H1 (cell line): ENCODE measurements around the gene KCMF1. TPM values are rescaled to one million over a fixed set of nuclear protein-coding genes. Genes with fewer than 3 reads are reported as not detected.

Experiments used
- BACH1 ChIP-seq: IDR thresholded peaks from 2 replicates; pipeline ENCODE4 v1.6.1; 2012; ENCODE audit warnings: low read length, improper control_type of control experiment
- EGR1 ChIP-seq: IDR thresholded peaks from 2 replicates; pipeline ENCODE4 v1.6.1; 2011; ENCODE audit warnings: low read depth, low read length, borderline replicate concordance
- JUN ChIP-seq: IDR thresholded peaks from 2 replicates; pipeline ENCODE4 v1.6.1; 2011; ENCODE audit warnings: low read depth, mild to moderate bottlenecking, improper control_type of control experiment, low read length
- JUND ChIP-seq: IDR thresholded peaks from 2 replicates; pipeline ENCODE4 v1.6.1; 2011; ENCODE audit warnings: mild to moderate bottlenecking, improper control_type of control experiment, low read length
- KDM5A ChIP-seq: fragments of 200-600 bp; IDR thresholded peaks from 2 replicates; pipeline ENCODE4 v1.7.1; 2012; ENCODE audit warnings: mild to moderate bottlenecking, low read length, inconsistent platforms, mixed read lengths
- SIRT6 ChIP-seq: IDR thresholded peaks from one replicate; pipeline ENCODE4 v1.7.1; 2012; ENCODE audit warnings: low read length, inconsistent platforms
- TAF1 ChIP-seq: IDR thresholded peaks from 2 replicates; pipeline ENCODE4 v1.6.1; 2011; ENCODE audit warnings: mild to moderate bottlenecking, low read depth, low read length
- polyA plus RNA-seq, 7 experiments: library from polyadenylated mRNA; depleted of rRNA in 3 of 7; stranded (reverse) in 5 of 7; unstranded in 2 of 7; fragments of >200 nt in 5 of 7; fragments of 200-250 nt in 2 of 7; gene quantifications; 1 replicate in 5 of 7; 2 replicates in 1 of 7; 4 replicates in 1 of 7; pipeline versions ENCODE4 v1.2.1 to v1.2.3, GENCODE V29; 2011 to 2013; ENCODE audit warnings: missing spikeins in 2 of 7, mixed read lengths in 2 of 7
- total RNA-seq: library from RNA; stranded (reverse); fragmentation: NEBNext Ultra II Directional; extraction: Animal tissue kit (Norgen Biotek cat#: 25700); gene quantifications from 2 replicates; pipeline ENCODE4 v1.2.1, GENCODE V29; 2021
- TF ChIP-seq, protein P1 (sequence below), 3 experiments: IDR thresholded peaks; 1 replicate in 2 of 3; 2 replicates in 1 of 3; pipeline versions ENCODE4 v1.5.1 to v1.6.1; 2011; ENCODE audit warnings: low read length in 3 of 3, mild to moderate bottlenecking in 3 of 3, inconsistent platforms in 2 of 3, low read depth in 1 of 3, moderate library complexity in 1 of 3; ENCODE audit not compliant: insufficient read depth in 1 of 3; ENCODE audit errors: control extremely low read depth in 1 of 3
- TF ChIP-seq, protein P2 (sequence below): fragments of 300-600 bp; sonication (generic); IDR thresholded peaks from 2 replicates; pipeline ENCODE4 v1.7.1; 2012; ENCODE audit warnings: low read length, moderate library complexity, mild to moderate bottlenecking, inconsistent platforms; ENCODE audit not compliant: insufficient replicate concordance

Gene KCMF1
- total and polyA plus RNA-seq, 2 of the 8 experiments (the other 6 are each of a cell fraction or from before 2014, with no cell fraction given) = 86.9 to 149 TPM

DNA sequence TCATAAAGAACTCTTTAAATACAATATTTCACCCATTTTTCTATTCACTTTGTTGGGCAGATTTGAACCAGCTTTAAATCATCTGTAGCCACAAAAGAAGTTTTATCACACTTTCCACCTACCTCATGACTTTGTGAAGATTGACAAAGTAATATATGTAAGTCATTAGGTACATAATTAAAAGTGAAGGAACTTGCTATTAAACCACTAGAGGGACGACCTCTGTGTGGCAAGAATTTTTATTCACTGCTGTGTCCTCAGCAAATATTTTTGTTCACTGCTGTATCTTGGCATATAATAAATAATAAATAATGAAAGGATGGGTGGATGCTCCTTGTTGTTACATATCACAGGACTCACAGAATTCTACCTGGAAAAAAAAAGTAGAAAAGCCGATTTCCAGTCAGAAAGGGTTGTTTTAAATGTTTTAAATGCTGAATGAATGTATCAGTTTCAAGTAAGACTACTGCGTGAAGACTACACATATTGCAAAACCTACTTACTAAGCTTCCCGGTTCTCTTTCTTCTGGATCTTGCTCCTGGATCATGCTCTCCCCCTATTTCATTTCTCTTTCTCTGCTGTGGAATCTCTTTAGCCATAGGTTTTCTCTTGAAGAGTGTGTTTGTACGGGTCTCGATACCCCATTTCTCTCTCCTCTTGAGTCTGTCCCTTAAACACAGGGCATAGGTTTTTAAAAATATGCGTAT, 44.8 kb downstream of the KCMF1 start (continued):
- TF ChIP-seq, protein P1, sequence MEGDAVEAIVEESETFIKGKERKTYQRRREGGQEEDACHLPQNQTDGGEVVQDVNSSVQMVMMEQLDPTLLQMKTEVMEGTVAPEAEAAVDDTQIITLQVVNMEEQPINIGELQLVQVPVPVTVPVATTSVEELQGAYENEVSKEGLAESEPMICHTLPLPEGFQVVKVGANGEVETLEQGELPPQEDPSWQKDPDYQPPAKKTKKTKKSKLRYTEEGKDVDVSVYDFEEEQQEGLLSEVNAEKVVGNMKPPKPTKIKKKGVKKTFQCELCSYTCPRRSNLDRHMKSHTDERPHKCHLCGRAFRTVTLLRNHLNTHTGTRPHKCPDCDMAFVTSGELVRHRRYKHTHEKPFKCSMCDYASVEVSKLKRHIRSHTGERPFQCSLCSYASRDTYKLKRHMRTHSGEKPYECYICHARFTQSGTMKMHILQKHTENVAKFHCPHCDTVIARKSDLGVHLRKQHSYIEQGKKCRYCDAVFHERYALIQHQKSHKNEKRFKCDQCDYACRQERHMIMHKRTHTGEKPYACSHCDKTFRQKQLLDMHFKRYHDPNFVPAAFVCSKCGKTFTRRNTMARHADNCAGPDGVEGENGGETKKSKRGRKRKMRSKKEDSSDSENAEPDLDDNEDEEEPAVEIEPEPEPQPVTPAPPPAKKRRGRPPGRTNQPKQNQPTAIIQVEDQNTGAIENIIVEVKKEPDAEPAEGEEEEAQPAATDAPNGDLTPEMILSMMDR (IDR thresholded peaks at IDR 0.05; ENCODE audit: control extremely low read depth in 1 of 3, insufficient read depth in 1 of 3, low read depth in 1 of 3, low read length in 3 of 3) = no peak
- TF ChIP-seq KDM5A = no peak
- TF ChIP-seq JUN = no peak
- TF ChIP-seq, protein P2, sequence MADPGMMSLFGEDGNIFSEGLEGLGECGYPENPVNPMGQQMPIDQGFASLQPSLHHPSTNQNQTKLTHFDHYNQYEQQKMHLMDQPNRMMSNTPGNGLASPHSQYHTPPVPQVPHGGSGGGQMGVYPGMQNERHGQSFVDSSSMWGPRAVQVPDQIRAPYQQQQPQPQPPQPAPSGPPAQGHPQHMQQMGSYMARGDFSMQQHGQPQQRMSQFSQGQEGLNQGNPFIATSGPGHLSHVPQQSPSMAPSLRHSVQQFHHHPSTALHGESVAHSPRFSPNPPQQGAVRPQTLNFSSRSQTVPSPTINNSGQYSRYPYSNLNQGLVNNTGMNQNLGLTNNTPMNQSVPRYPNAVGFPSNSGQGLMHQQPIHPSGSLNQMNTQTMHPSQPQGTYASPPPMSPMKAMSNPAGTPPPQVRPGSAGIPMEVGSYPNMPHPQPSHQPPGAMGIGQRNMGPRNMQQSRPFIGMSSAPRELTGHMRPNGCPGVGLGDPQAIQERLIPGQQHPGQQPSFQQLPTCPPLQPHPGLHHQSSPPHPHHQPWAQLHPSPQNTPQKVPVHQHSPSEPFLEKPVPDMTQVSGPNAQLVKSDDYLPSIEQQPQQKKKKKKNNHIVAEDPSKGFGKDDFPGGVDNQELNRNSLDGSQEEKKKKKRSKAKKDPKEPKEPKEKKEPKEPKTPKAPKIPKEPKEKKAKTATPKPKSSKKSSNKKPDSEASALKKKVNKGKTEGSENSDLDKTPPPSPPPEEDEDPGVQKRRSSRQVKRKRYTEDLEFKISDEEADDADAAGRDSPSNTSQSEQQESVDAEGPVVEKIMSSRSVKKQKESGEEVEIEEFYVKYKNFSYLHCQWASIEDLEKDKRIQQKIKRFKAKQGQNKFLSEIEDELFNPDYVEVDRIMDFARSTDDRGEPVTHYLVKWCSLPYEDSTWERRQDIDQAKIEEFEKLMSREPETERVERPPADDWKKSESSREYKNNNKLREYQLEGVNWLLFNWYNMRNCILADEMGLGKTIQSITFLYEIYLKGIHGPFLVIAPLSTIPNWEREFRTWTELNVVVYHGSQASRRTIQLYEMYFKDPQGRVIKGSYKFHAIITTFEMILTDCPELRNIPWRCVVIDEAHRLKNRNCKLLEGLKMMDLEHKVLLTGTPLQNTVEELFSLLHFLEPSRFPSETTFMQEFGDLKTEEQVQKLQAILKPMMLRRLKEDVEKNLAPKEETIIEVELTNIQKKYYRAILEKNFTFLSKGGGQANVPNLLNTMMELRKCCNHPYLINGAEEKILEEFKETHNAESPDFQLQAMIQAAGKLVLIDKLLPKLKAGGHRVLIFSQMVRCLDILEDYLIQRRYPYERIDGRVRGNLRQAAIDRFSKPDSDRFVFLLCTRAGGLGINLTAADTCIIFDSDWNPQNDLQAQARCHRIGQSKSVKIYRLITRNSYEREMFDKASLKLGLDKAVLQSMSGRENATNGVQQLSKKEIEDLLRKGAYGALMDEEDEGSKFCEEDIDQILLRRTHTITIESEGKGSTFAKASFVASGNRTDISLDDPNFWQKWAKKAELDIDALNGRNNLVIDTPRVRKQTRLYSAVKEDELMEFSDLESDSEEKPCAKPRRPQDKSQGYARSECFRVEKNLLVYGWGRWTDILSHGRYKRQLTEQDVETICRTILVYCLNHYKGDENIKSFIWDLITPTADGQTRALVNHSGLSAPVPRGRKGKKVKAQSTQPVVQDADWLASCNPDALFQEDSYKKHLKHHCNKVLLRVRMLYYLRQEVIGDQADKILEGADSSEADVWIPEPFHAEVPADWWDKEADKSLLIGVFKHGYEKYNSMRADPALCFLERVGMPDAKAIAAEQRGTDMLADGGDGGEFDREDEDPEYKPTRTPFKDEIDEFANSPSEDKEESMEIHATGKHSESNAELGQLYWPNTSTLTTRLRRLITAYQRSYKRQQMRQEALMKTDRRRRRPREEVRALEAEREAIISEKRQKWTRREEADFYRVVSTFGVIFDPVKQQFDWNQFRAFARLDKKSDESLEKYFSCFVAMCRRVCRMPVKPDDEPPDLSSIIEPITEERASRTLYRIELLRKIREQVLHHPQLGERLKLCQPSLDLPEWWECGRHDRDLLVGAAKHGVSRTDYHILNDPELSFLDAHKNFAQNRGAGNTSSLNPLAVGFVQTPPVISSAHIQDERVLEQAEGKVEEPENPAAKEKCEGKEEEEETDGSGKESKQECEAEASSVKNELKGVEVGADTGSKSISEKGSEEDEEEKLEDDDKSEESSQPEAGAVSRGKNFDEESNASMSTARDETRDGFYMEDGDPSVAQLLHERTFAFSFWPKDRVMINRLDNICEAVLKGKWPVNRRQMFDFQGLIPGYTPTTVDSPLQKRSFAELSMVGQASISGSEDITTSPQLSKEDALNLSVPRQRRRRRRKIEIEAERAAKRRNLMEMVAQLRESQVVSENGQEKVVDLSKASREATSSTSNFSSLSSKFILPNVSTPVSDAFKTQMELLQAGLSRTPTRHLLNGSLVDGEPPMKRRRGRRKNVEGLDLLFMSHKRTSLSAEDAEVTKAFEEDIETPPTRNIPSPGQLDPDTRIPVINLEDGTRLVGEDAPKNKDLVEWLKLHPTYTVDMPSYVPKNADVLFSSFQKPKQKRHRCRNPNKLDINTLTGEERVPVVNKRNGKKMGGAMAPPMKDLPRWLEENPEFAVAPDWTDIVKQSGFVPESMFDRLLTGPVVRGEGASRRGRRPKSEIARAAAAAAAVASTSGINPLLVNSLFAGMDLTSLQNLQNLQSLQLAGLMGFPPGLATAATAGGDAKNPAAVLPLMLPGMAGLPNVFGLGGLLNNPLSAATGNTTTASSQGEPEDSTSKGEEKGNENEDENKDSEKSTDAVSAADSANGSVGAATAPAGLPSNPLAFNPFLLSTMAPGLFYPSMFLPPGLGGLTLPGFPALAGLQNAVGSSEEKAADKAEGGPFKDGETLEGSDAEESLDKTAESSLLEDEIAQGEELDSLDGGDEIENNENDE = no peak
- no peak for TF ChIP-seq SIRT6
- no peak for TF ChIP-seq BACH1
- TF ChIP-seq TAF1 = no peak
- TF ChIP-seq EGR1 = no peak
- TF ChIP-seq JUND = no peak
